HS-5 (cell line): ENCODE results near the gene YWHAG.
"Not testable (repeated sequence)": the region's sequence is repeated elsewhere in the genome, so short reads cannot be mapped to it uniquely, and the experiment has no call there.

ENCODE experiments used
- DNase-seq: peaks from one replicate; pipeline ENCODE4 v3.0.0-alpha.2; 2012; ENCODE audit warnings: low read depth

Gene YWHAG

GRCh38 chr7:76377186-76377918 is 18.6 kb upstream of the YWHAG start:
- no peak for DNase-seq

GRCh38 chr7:76375251-76375650 is 16.5 kb upstream of the YWHAG start:
- no peak for DNase-seq

GRCh38 chr7:76372984-76373833 is 14.4 kb upstream of the YWHAG start:
- no peak for DNase-seq

GRCh38 chr7:76371396-76371795 is 12.6 kb upstream of the YWHAG start:
- DNase-seq: no peak

GRCh38 chr7:76369018-76369417 is 10.2 kb upstream of the YWHAG start:
- no peak for DNase-seq

DNA sequence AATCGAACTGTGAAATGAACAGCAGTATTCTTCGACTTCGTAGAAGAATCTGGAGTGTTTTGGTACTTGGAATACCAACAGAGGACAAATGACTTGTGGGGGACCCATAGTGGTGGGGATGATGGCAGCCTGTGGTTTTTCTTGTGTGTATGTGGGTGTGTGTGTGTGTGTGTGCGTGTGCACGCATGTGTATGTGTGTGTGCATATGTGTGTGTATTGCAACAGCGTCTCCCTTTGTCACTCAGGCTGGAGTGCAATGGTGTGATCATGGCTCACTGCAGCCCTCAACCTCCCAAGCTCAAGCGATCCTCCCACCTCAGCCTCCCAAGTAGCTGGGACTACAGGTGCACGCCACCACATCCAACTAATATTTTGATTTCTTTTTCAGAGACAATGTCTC is 9.4 kb upstream of the YWHAG start:
- DNase-seq: no peak

DNA sequence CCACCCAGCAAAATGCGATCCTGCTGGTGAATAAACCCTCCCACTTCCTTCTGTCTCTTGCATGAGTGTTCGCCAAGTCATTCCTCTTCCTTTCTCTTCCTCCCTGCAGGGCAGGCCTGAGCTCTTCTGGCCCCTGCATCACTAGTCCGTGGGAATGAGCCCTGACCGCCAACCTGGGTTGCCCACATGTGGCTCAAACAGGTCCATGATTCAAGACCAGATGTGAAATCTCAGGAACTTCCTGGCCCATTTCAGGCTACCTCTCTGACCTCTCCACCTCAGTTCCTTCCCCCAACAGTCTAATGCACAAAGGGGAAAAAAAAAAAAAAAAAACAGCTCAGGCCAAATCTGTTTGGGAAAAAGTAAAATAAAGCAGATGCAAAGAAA is 5.4 kb upstream of the YWHAG start:
- DNase-seq: no peak

DNA sequence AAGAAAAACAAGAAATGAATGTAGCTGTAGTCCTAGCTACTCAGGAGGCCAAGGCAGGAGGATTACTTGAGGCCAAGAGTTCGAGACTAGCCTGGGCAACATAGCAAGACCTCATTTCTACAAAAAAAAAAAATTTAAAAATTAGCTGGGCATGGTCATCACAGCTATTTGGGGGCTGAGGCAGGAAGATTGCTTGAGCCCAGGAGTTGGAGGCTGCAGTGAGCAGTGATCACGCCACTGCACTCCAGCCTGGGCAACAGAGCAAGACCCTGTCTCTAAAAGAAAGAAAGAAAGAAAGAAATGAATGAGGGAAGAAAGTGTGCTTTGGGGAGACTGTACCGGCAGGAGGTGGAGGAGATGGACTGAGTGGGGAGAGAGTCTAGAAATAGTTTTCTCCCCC is 5.0 kb upstream of the YWHAG start:
- not testable (repeated sequence) for DNase-seq

DNA sequence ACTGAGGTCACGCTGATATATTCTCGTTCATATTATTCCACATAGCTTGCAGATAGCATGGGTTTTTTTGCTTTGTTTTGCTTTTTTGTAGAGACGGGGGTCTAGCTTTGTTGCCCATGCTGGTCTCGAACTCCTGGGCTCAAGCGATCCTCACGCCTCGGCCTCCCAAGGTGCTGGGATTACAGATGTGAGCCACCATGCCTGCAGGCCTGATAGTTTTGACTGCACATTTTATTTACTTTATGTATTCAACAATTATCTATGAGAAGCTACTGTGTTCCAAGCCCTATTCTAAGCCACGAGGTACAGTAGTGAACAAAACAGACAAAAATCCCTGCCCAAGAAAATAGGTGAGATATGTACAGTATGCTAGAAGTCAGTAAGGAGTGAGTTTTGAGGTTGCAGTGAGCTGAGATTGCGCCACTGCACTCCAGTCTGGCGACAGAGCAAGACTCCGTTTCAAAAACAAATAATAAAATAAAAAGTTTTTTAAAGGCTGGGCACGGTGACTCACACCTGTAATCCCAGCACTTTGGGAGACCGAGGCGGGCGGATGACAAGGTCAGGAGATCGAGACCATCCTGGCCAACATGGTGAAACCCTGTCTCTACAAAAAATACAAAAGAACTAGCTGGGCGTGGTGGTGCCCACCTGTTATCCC is 1.3 kb upstream of the YWHAG start:
- DNase-seq: no peak

DNA sequence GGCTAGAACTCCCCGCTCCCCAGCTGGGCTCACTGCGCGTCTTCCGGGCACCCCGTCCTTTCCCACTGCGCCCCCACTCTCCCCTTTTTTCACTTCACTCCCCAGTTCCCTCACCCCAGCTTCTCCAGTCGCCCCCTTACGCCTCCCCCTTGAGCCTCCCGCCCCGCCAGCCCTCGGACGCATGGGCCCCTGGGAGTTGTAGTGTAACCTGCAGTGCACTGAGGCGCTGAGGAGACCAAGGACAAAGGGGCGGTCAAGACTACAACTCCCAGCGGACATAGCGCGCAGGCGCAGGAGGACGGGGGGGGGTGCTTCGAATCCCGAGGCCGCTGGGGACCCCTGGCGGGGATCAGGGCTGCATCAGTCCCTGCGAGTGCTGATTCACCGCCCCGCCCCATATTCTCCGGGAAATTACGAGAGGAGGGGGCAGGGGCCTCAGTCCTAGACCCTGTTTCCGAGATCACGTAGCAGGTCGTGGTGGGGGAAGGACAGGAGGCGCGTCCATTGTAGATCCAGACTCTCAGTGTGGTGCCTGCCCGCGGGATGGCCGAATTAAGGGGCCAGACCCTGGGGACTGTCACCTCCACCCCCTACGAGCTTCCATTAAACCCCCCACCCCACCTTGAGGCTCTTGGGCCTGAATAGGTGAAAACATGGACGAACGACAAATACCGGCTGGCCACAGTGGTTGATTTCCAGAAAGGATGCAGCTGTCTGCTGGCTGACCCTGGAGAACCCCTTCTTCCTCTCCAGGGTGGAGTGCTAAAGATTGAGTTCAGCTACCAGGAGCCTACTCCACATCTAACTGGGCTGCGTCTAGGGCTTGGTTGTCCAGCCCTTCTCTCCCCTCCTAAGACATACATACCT is 553 bp upstream of the YWHAG start:
- peak; percentile 77 for DNase-seq

DNA sequence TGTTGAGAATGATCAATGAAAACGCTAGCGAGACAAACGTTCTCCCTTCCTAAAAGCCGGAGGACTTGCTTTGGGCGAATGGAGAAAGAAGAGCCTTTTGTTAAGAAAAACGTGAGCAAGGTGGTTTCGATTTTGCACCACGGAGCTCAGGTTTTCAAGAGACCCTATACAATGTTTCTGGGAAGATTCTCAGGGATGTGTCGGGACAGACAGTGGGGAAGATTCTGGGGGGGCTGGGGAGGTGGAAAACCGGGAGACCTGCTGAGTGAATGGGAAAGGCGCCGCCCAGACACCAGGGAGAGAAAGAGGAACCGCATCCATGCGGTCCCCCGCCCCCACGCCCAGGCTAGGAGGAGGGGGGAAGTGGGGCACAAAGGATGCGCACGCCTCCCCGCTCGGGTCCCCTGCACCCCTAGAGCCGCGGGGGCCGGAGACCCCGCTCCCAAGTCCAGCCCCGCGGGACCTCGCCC is 745 bp downstream of the YWHAG start:
- no peak for DNase-seq

- DNase-seq: no peak
Observed at GRCh38 chr7:76357475-76358010, 1.2 kb downstream of the YWHAG start.

DNA sequence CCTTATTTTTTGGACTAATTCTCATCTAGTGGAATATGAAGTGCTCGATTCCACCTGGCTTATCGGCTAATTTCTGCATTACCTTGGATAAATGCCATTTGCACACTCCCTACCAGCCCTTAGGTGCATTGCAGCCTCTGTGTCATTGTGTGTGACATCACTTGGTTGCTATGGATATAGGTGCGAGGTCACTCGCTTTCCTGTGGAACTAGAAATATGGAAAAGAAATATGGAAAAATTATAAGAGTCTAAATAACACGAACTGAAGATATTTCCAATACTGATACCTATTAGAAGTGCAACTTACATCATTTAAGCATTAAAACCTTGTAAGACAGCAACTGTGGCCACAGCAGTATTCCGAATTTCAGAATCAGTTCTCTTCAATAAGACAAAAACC is 2.0 kb downstream of the YWHAG start:
- DNase-seq: no peak

DNA sequence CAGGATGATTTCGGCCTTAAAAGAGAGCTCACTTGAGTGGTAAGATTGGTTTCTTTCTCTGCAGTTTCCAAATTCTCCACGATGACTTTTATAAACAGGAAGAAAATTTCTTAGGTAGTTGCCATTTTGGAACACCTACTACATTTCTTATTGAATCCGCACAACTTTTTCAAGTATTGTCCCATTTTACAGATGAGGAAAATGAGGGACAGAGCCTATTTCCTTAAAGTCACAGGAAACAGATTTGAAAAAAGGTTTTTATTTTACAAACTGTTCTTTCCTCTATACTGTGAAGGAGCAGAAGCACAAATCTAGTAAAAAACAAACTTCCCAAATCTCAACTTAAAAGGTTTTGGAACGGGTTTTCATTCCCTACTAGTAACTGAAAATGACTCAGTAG is 2.7 kb downstream of the YWHAG start:
- no peak for DNase-seq

GRCh38 chr7:76354981-76355730 is 3.6 kb downstream of the YWHAG start:
- DNase-seq: no peak

GRCh38 chr7:76354516-76354915 is 4.3 kb downstream of the YWHAG start:
- DNase-seq: no peak

DNA sequence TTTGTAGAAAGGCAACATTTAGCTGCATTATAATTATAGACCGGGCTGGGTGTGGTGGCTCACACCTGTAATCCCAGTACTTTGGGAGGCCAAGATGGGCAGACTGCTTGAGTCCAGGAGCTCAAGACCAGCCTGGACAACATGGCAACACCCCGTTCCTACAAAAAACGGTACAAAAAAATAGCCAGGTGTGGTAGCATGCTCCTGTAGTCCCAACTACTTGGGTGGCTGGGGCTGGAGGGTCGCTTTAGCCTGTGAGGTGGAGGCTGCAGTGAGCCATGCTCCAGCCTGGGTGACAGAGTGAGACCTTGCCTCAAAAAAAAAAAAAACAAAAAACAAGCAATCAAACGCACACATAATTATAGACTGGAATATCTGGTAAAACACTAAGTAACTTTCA is 5.0 kb downstream of the YWHAG start:
- DNase-seq: no peak

DNA sequence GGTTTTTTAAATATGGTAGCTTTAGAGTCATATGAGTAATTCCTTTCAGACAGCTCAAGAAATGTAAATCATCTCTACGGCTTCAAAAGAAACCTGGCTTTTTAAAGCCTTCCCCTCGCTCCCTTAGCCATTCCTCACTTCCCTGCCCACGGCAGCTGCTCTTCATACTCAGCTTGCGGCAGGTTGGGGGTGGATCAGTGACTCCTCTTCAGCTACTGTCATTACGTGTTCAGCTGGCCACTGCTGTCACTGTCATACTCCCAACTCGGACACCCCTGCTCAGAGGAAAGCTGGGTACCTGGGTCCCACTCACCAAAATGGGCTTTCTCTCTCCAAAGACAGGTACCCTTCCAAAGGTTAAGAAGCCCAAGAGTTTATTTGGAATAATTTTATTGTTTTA is 6.6 kb downstream of the YWHAG start:
- DNase-seq: no peak

DNA sequence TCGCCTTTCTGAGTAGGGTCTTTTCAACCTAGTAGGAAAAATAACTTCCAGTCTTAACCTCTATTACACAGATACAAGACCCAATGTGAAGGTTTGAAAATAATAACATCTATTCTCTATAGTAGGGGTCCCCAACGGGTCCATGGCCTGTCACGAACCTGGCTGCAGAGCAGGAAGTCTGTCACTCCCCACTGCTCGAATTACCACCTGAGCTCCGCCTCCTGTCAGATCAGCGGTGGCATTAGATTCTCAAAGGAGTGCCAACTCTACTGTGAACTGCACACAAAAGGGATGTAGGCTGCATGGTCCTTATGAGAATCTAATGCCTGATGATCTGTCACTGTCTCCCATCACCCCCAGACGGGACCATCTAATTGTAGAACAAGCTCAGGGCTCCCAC is 7.4 kb downstream of the YWHAG start:
- no peak for DNase-seq

- no peak for DNase-seq
Observed at GRCh38 chr7:76349313-76349885, 9.4 kb downstream of the YWHAG start.

DNA sequence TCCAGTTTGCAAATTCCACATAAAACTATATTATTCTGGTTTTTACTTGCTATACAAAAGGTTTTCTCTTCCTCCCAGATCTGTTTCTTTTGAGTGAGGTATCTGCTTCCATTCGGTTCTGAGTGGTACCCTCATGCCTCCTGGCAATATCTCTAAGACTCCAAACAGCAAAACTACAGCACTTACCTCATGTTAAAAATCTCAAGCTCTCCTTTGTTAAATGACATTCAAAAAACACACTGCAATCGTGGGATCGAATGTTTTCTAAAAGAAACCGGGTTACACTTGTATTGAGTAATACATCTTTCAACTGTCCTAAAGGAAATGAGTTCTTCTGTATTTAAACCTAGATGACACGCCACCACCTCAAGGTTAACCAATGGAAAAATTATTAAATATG is 11.1 kb downstream of the YWHAG start:
- no peak for DNase-seq
